ENCODE data around the gene NOS1. TPM values are rescaled to one million over a fixed set of nuclear protein-coding genes. Genes with fewer than 3 reads are reported as not detected.

NOS1 gene
- total RNA-seq, 1 experiment from 2014 or later = 2.3 TPM

DNA sequence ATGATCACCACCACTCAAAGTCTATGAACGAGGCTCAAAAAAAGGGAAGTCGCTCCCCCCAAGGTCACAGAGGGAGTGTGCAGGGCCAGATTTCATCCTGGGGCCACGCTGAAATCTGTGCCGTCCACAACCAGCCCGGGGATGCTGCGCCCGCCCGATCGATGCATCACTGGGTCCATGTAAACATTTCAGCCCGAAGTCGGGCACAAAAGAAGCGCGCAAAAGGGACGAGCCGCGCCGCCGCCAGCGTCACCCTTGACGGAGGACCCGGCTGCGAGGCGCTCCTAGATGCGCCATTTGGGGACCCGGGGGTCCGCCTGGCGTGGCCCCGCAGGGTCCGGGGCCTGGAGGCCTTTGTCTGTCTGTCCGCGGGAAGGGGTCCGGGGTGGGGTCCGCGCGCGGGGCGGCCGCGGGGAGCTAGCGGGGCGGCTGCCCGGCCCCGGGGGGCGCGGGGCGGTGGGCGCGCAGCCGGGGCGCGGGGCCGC is 171.7 kb downstream of the NOS1 start:
- peaks cover 4% of the 10 kb centered on the region; the same call in 1 of the 2 replicates for H3K79me2 ChIP-seq (ENCODE audit: insufficient read depth, low read length)
- no peak overlapping the region for H3K4ac ChIP-seq (ENCODE audit: low read depth, low read length)
- H4K20me1 ChIP-seq (ENCODE audit: control insufficient read depth, insufficient read depth, insufficient read length) = no peaks in the 10 kb centered on the region
- H4K5ac ChIP-seq (ENCODE audit: insufficient read length, low read depth, low read length) = no peak overlapping the region
- no peaks in the 10 kb centered on the region for H3K79me1 ChIP-seq (ENCODE audit: insufficient read depth, low read depth, low read length, poor library complexity, severe bottlenecking)
- Mint-ChIP-seq H3K27ac (peak overlapping the region in 2 of 3 experiments; percentile 79 to 95; a peak in 5 of 7 replicates), H3K36me3 (ENCODE audit: insufficient read depth in 1 of 3, low read depth in 3 of 3) (peaks cover 17 to 39% (median 38%) of the 10 kb centered on the region in 3 experiments), H3K4me3 (peak overlapping the region; percentile 96 to 97), H3K9me3 (0 out of 5 replicates have a peak, but pooled peaks cover 0 to 2% of the 10 kb centered on the region in 2 experiments), H3K4me1 (peaks cover 21 to 26% of the 10 kb centered on the region in 2 experiments), H3K27me3 (ENCODE audit: low read depth) (peaks cover 10% of the 10 kb centered on the region)
- H3K27me3 ChIP-seq (ENCODE audit: insufficient read depth, low read length) = no peaks in the 10 kb centered on the region
- no peak overlapping the region for H2AFZ ChIP-seq (ENCODE audit: low read length)
- H2BK120ac ChIP-seq (ENCODE audit: low read depth, low read length, poor library complexity, severe bottlenecking) = no peak overlapping the region
- H3K4me1 ChIP-seq (ENCODE audit: insufficient read depth, low read length) = peaks cover 3% of the 10 kb centered on the region; the same call in 1 of the 2 replicates
- no peak overlapping the region for H3K23ac ChIP-seq (ENCODE audit: insufficient read length, low read depth, low read length)
- H4K91ac ChIP-seq (ENCODE audit: insufficient read length, low read depth, low read length) = no peak overlapping the region
- no peak overlapping the region for H4K8ac ChIP-seq (replicated peaks; ENCODE audit: insufficient read length, low read depth, low read length)
- peaks cover 7% of the 10 kb centered on the region for H3K23me2 ChIP-seq (ENCODE audit: insufficient read length, low read depth, low read length, poor library complexity, severe bottlenecking)
- no peak overlapping the region for H3K18ac ChIP-seq (ENCODE audit: insufficient read length, low read depth, low read length)
- TF ChIP-seq, protein P1, sequence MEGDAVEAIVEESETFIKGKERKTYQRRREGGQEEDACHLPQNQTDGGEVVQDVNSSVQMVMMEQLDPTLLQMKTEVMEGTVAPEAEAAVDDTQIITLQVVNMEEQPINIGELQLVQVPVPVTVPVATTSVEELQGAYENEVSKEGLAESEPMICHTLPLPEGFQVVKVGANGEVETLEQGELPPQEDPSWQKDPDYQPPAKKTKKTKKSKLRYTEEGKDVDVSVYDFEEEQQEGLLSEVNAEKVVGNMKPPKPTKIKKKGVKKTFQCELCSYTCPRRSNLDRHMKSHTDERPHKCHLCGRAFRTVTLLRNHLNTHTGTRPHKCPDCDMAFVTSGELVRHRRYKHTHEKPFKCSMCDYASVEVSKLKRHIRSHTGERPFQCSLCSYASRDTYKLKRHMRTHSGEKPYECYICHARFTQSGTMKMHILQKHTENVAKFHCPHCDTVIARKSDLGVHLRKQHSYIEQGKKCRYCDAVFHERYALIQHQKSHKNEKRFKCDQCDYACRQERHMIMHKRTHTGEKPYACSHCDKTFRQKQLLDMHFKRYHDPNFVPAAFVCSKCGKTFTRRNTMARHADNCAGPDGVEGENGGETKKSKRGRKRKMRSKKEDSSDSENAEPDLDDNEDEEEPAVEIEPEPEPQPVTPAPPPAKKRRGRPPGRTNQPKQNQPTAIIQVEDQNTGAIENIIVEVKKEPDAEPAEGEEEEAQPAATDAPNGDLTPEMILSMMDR (conservative IDR thresholded peaks at IDR 0.05) = no peak
- H2BK20ac ChIP-seq (ENCODE audit: low read depth, low read length, poor library complexity, severe bottlenecking) = no peak overlapping the region
- peak overlapping the region; percentile 67 for H3K9ac ChIP-seq (ENCODE audit: extremely low read depth, insufficient read length, low read length)
- no peaks in the 10 kb centered on the region for H3K9me3 ChIP-seq (ENCODE audit: control insufficient read depth, low read depth, low read length)
- H2AK5ac ChIP-seq (ENCODE audit: insufficient read length, low read length) = no peak overlapping the region
- peak overlapping the region; percentile 82 for H3K4me2 ChIP-seq (ENCODE audit: insufficient read depth, insufficient read length, low read length)
- no peak overlapping the region for H3K56ac ChIP-seq (ENCODE audit: insufficient read length, low read depth, low read length)
- H3K27ac ChIP-seq (ENCODE audit: insufficient read length, low read depth, low read length) = no peak overlapping the region
- H3T11ph ChIP-seq (ENCODE audit: low read length) = no peak overlapping the region
- H2BK5ac ChIP-seq (ENCODE audit: insufficient read length, low read length) = no peak overlapping the region
- no peak overlapping the region for H2BK15ac ChIP-seq (ENCODE audit: low read depth, low read length)
- no peak overlapping the region for H2BK12ac ChIP-seq (ENCODE audit: insufficient read length, low read depth, low read length)
- WGBS (ENCODE audit: extremely low coverage, insufficient read length, low lambda C conversion rate) = no CpG with 5 or more reads among the region's 52 CpGs
- DNase-seq = no peak
- H3K14ac ChIP-seq (ENCODE audit: insufficient read depth, low read length) = no peak overlapping the region; the same call in 1 of the 2 replicates
